ENCODE data around the gene INCA1.

DNA sequence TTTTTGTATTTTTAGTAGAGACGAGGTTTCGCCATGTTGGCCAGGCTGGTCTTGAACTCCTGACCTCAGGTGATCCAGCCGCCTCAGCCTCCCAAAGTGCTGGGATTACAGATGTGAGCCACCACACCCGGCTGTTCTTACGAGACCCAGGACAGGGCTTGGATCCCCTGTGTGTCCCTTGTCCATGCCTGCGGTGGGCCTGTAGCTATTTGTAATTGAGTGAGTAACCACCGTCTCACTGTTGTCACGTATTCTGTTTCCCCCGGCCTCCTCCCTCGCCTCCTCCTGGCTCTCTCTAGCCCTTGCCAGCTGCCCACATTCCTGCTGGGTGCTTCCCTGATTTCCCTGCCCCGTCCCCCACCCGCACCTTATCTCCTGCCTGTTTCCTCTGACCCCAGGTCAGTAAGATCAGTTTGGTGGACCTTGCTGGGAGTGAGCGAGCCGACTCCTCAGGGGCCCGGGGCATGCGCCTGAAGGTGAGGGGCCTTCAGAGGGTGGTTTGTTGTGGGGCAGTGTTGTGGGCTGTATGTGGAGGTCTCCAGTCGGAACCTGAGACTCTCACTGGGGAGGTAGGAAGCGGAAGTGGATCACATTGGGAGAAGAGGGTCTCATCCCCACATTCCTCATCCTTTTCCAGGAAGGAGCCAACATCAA lies 6.0 kb upstream of the INCA1 start:
- TF ChIP-seq, protein P1, sequence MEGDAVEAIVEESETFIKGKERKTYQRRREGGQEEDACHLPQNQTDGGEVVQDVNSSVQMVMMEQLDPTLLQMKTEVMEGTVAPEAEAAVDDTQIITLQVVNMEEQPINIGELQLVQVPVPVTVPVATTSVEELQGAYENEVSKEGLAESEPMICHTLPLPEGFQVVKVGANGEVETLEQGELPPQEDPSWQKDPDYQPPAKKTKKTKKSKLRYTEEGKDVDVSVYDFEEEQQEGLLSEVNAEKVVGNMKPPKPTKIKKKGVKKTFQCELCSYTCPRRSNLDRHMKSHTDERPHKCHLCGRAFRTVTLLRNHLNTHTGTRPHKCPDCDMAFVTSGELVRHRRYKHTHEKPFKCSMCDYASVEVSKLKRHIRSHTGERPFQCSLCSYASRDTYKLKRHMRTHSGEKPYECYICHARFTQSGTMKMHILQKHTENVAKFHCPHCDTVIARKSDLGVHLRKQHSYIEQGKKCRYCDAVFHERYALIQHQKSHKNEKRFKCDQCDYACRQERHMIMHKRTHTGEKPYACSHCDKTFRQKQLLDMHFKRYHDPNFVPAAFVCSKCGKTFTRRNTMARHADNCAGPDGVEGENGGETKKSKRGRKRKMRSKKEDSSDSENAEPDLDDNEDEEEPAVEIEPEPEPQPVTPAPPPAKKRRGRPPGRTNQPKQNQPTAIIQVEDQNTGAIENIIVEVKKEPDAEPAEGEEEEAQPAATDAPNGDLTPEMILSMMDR (IDR thresholded peaks at IDR 0.05; ENCODE audit: insufficient read depth, low read length): no peak
- TF ChIP-seq, protein P2, sequence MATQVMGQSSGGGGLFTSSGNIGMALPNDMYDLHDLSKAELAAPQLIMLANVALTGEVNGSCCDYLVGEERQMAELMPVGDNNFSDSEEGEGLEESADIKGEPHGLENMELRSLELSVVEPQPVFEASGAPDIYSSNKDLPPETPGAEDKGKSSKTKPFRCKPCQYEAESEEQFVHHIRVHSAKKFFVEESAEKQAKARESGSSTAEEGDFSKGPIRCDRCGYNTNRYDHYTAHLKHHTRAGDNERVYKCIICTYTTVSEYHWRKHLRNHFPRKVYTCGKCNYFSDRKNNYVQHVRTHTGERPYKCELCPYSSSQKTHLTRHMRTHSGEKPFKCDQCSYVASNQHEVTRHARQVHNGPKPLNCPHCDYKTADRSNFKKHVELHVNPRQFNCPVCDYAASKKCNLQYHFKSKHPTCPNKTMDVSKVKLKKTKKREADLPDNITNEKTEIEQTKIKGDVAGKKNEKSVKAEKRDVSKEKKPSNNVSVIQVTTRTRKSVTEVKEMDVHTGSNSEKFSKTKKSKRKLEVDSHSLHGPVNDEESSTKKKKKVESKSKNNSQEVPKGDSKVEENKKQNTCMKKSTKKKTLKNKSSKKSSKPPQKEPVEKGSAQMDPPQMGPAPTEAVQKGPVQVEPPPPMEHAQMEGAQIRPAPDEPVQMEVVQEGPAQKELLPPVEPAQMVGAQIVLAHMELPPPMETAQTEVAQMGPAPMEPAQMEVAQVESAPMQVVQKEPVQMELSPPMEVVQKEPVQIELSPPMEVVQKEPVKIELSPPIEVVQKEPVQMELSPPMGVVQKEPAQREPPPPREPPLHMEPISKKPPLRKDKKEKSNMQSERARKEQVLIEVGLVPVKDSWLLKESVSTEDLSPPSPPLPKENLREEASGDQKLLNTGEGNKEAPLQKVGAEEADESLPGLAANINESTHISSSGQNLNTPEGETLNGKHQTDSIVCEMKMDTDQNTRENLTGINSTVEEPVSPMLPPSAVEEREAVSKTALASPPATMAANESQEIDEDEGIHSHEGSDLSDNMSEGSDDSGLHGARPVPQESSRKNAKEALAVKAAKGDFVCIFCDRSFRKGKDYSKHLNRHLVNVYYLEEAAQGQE (IDR thresholded peaks at IDR 0.05; ENCODE audit: insufficient replicate concordance, low read depth): no peak
